COR-L47 (cell line): ENCODE data around the gene NDUFA12.

Source experiments
- DNase-seq: peaks from one replicate; lab custom pipeline; 2025; lab: John Stamatoyannopoulos, UW

Gene NDUFA12

DNA sequence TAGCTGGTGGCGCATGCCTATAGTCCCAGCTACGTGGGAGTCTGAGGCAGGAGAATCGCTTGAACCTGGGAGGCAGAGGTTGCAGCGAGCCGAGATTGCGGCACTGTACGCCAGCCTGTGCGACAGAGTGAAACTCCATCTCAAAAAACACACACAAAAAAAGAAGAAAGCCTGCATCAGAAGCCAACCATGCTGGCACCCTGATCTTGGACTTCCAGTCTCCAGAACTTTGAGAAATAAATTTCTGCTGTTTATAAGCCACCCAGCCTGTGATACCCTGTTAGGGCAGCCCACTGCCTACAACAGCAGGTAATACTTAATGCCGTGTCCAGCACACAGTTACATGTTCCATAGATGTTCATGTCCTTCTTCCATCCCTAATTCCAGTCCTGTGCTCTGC lies 62.7 kb downstream of the NDUFA12 start:
- DNase-seq, result no peak

DNA sequence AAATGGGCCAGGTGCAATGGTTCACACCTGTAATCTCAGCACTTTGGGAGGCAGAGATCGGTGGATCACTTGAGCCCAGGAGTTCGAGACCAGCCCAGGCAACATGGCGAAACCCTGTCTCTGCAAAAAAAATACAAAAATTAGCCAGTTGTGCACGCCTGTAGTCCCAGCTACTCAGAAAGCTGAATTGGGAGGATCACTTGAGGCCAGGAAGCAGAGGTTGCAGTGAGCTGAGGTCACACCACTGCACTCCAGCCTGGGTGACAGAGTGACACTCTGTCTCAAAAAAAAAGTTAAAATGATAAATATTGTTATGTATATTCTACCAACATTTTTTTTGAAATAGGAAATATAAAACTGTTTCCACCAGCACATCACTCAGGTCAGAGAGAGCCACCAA lies 64.9 kb downstream of the NDUFA12 start:
- no peak for DNase-seq

DNA sequence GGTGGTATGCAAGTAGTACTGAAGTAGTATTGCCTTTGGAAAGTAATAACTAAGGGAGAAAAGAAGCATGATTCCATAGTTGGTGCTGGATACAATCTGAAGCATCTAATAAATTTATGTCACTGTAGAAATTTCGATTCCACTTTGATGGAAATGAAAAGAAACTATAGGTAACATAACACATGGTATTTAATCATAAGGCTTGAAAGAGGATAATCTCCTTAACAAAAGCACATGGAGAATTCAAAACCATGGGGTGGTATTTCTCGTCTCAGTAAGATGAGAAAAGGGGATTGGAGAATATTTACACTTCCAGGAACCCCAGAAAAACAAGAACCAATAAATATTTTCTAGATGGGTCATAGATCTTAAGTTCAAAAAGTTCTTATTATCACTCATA lies 72.7 kb downstream of the NDUFA12 start:
- DNase-seq, result no peak

DNA sequence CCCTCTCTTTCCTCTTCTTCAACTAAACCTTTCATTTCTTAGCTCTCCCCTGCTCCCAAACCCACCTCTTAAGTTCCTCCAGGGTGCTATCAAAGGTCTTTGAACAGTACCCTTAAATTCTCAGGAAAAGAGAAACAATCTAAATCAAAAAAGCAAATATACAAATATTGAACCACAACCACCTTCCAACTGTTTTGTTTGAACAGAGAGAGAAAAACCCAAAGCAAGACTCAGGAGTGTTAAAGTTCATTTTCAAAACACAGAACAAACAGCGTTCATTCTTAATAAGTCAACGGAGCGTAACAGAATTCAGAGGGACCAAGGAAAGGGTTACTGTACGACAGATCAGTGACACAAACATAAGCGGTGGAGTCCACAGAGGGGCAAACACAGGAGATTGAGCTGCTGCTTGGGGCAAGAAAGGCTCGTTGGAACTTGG lies 73.3 kb downstream of the NDUFA12 start:
- no peak for DNase-seq

DNA sequence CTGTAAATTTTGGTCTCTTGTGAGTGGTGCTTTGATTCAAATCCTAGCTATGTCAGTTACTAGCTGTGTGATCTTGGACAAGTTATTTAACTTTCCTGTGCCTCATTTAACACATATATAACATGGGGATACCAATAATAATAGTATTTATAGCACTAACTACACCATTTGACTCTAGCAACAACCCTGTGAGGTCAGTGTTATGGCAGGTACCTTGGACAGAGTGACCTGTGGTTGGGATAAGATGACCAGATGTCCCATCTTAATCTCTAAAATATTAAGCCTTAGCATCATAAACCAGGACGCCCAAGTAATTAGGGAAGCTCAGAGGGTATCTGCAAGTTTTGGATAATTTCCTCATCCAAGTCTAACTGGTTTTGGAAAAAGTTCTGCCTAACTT lies 73.7 kb downstream of the NDUFA12 start:
- no peak for DNase-seq

DNA sequence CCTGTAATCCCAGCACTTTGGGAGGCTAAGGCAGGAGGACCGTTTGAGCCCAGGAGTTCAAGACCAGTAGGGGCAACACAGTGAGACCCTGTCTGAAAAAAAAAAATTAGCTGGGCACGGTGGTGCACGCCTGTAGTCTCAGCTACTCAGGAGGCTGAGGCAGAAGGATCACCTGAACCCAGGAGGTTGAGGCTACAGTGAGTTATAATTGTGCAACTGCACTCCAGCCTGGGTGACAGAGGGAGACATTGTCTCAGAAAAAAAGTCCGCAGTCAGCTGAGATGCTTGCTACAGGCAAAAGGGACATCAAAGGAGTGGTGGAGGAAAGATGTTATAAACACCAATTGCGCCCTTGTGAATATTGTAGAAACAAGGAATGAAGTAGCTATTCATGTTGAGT lies 77.8 kb downstream of the NDUFA12 start:
- DNase-seq, result no peak

DNA sequence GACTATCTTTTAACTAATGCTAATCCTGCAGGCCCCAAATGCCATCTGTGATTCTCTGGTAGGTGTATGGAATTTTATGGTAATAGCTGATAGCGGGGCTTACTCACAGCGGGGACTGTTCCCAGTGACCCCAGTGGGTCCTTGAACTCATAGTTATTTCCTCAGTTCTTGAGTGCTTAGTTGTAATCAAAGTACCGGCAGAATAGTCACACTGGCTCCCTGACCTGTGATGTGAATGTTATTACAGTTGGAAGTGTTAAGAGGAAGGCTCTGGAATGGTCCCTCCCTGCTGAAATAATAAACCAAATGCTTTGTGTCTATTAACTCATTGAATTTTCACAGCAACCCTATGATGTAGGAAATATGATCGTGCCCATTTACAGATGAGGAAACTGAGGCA lies 78.3 kb downstream of the NDUFA12 start:
- no peak for DNase-seq

DNA sequence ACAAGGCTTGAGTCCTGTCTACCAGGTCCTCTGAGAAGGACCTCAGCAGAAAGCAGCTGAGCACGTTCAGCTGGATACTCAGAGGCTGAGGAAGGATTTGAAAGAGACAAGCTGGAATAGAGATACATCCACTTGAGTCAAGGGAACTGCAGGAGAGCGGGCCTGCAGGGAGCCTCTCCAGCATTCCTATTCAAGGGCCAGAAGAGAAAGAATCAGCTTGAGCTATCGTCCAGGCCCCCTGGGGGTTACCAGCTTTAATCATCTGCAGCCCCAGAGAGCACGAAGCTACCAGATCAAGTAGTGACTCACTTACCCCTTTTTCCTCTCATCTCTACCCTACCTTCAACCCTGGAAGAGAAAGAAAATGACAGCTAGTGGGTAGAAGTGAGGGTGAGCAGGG lies 80.9 kb downstream of the NDUFA12 start:
- no peak for DNase-seq
